Uterus (tissue), 4 donors: ENCODE results near the gene KRT73. TPM values are rescaled to one million over a fixed set of nuclear protein-coding genes. Genes with fewer than 3 reads are reported as not detected.

Experiments used
- DNase-seq, 2 donors: peaks; one replicate each; pipeline ENCODE4 v3.0.0-alpha.2; 2019 to 2020
- H3K27ac ChIP-seq, 2 donors: fragments of 200-600 bp; sonication (generic); 1 replicate in 1 of 2; 2 replicates in 1 of 2; pipeline ENCODE4 v1.5.1; 2016 to 2018
- H3K27me3 ChIP-seq, 2 donors: fragments of 200-600 bp; sonication (generic); one replicate each; pipeline ENCODE4 v1.5.1; 2018 to 2019; ENCODE audit warnings: control low read depth in 1 of 2
- H3K36me3 ChIP-seq, 2 donors: fragments of 200-600 bp; sonication (generic); one replicate each; pipeline ENCODE4 v1.5.1; 2019; ENCODE audit warnings: control low read depth in 1 of 2
- H3K4me1 ChIP-seq, 2 donors: fragments of 200-600 bp; sonication (generic); one replicate each; pipeline ENCODE4 v1.5.1; 2018 to 2019; ENCODE audit warnings: control low read depth in 1 of 2
- H3K4me3 ChIP-seq, 2 donors: fragments of 200-600 bp; sonication (generic); 1 replicate in 1 of 2; 2 replicates in 1 of 2; pipeline ENCODE4 v1.5.1; 2018 to 2019; ENCODE audit warnings: mild to moderate bottlenecking in 1 of 2
- H3K9me3 ChIP-seq, 2 donors: fragments of 200-600 bp; sonication (generic); one replicate each; pipeline ENCODE4 v1.5.1; 2019; ENCODE audit warnings: control low read depth in 1 of 2
- CTCF ChIP-seq, 4 experiments: fragments of 200-600 bp in 2 of 4; fragments of 450-650 bp in 2 of 4; sonication (generic) in 2 of 4; IDR thresholded peaks; one replicate each; pipeline ENCODE4 v1.5.1; 2016 to 2019; ENCODE audit warnings: antibody characterized with exemption in 4 of 4, mild to moderate bottlenecking in 2 of 4, moderate library complexity in 1 of 4
- POLR2A ChIP-seq, 2 donors: fragments of 450-650 bp; IDR thresholded peaks; one replicate each; pipeline ENCODE4 v1.6.1; 2016; ENCODE audit warnings: antibody characterized with exemption in 2 of 2, mild to moderate bottlenecking in 1 of 2, moderate library complexity in 1 of 2
- intact Hi-C: fragments of 100-400 bp; cut with DNase I; formaldehyde crosslinking; loops from one replicate; pipeline ENCODE4 v1.15.1; 2023; ENCODE audit warnings: low total_unique reads
- total RNA-seq, 4 donors: library from RNA; depleted of rRNA in 3 of 4; stranded (reverse); fragments of >200 nt in 3 of 4; gene quantifications; one replicate each; pipeline versions ENCODE4 v1.1.0 to v1.2.4, GENCODE V29; 2014 to 2023
- donor health status: DM: yes; HTN: yes; CAD: no.

Gene KRT73
- total RNA-seq, 4 donors from 2014 or later, result not detected

GRCh38 chr12:52662918-52663229, 44.5 kb upstream of the KRT73 start:
- Histone ChIP-seq H3K4me1 (no peaks in the 10 kb centered on the region), H3K36me3 (no peaks in the 10 kb centered on the region), H3K27ac (no peak overlapping the region), H3K9me3 (no peaks in the 10 kb centered on the region), H3K4me3 (no peak overlapping the region), H3K27me3 (no peaks in the 10 kb centered on the region)
- DNase-seq, result no peak
- TF ChIP-seq CTCF (IDR thresholded peaks at IDR 0.05), result no peak
- no peak for TF ChIP-seq POLR2A (IDR thresholded peaks at IDR 0.05)
- intact Hi-C loops, result no loop called here

- Histone ChIP-seq H3K9me3 (no peaks in the 10 kb centered on the region), H3K4me3 (no peak overlapping the region), H3K27ac (no peak overlapping the region), H3K27me3 (no peaks in the 10 kb centered on the region), H3K4me1 (no peaks in the 10 kb centered on the region), H3K36me3 (no peaks in the 10 kb centered on the region)
- TF ChIP-seq POLR2A (IDR thresholded peaks at IDR 0.05) (no peak), CTCF (IDR thresholded peaks at IDR 0.05) (no peak)
- intact Hi-C loops, result no loop called here
- DNase-seq, result no peak
These were observed 43.9 kb upstream of the KRT73 start for GRCh38 chr12:52662093-52662917.

GRCh38 chr12:52661668-52662067, 43.3 kb upstream of the KRT73 start:
- no peaks in the 10 kb centered on the region for H3K27me3 ChIP-seq
- intact Hi-C loops, result no loop called here
- no peak overlapping the region for H3K27ac ChIP-seq
- H3K4me1 ChIP-seq, result no peaks in the 10 kb centered on the region
- no peaks in the 10 kb centered on the region for H3K9me3 ChIP-seq
- H3K4me3 ChIP-seq, result no peak overlapping the region
- TF ChIP-seq POLR2A (IDR thresholded peaks at IDR 0.05) (no peak), CTCF (IDR thresholded peaks at IDR 0.05) (no peak)
- no peaks in the 10 kb centered on the region for H3K36me3 ChIP-seq
- DNase-seq, result no peak

GRCh38 chr12:52660934-52661499, 42.7 kb upstream of the KRT73 start:
- TF ChIP-seq POLR2A (IDR thresholded peaks at IDR 0.05) (no peak), CTCF (IDR thresholded peaks at IDR 0.05) (no peak)
- Histone ChIP-seq H3K27ac (no peak overlapping the region), H3K27me3 (no peaks in the 10 kb centered on the region), H3K4me1 (no peaks in the 10 kb centered on the region), H3K4me3 (no peak overlapping the region), H3K9me3 (no peaks in the 10 kb centered on the region), H3K36me3 (no peaks in the 10 kb centered on the region)
- intact Hi-C loops, result no loop called here
- no peak for DNase-seq

GRCh38 chr12:52659951-52660350, 41.6 kb upstream of the KRT73 start:
- H3K36me3 ChIP-seq, result no peaks in the 10 kb centered on the region
- no peaks in the 10 kb centered on the region for H3K9me3 ChIP-seq
- no peak for DNase-seq
- intact Hi-C loops, result no loop called here
- H3K4me1 ChIP-seq, result no peaks in the 10 kb centered on the region
- no peak for TF ChIP-seq CTCF (IDR thresholded peaks at IDR 0.05)
- no peak for TF ChIP-seq POLR2A (IDR thresholded peaks at IDR 0.05)
- H3K27me3 ChIP-seq, result no peaks in the 10 kb centered on the region
- H3K4me3 ChIP-seq, result no peak overlapping the region
- no peak overlapping the region for H3K27ac ChIP-seq
